ENCODE data around the gene MSRB3. TPM values are rescaled to one million over a fixed set of nuclear protein-coding genes. Genes with fewer than 3 reads are reported as not detected.

MSRB3 gene
- total and polyA plus RNA-seq, 2 donors (not counting 3 experiments of a cell fraction or from before 2014, with no cell fraction given), result 20.0 to 59.3 TPM

DNA sequence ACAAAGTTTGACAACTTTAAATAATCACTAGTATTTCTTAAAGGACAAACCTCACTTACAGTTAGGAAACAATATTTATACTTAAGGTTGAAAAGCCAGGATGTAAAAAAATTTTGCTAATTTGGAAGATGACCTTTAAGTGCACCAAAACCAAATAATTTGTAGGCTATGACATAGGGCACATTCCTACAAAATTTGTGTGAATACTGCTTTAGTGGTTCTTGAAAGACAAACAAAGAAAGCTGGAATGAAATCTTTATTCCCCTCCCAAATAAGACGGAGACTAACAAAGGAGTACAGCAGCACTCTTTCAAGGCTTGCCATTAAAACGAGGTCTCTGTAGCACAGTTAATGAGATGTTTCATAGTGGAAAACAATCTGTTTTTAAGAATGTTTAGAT is 45.6 kb downstream of the MSRB3 start:
- CTCF ChIA-PET, result interaction anchor here (1.0 to 2.1 kb wide), 3 partner anchors 12 to 233 kb away, joined by 3 to 7 read pairs (median 3); no protein-coding TSS in a partner anchor
- Histone ChIP-seq H3K27me3 (ENCODE audit: control insufficient read depth in 2 of 2, insufficient read depth in 2 of 2, low read length in 2 of 2) (no peaks in the 10 kb centered on the region), H3K4me1 (ENCODE audit: control insufficient read depth, extremely low read depth, insufficient read depth, low read length) (no peaks in the 10 kb centered on the region), H3K27ac (ENCODE audit: insufficient read depth, low read depth, low read length) (no peak overlapping the region), H3K4me3 (replicated peaks in 1 of 3; ENCODE audit: insufficient read depth in 1 of 3, low read depth in 1 of 3, low read length in 3 of 3) (no peak overlapping the region), H3K9me3 (replicated peaks; ENCODE audit: control insufficient read depth, insufficient read depth, low read length) (no peaks in the 10 kb centered on the region), H3K9me1 (replicated peaks; ENCODE audit: control insufficient read depth, extremely low read depth, insufficient read depth, low read length) (no peaks in the 10 kb centered on the region), H3K9ac (replicated peaks; ENCODE audit: extremely low read depth, insufficient read depth, low read length) (no peak overlapping the region), H3K36me3 (ENCODE audit: control insufficient read depth in 2 of 2, extremely low read depth in 1 of 2, insufficient read depth in 2 of 2, low read length in 2 of 2) (no peaks in the 10 kb centered on the region), H4K20me1 (replicated peaks; ENCODE audit: control insufficient read depth, extremely low read depth, insufficient read depth, low read length) (no peaks in the 10 kb centered on the region), H3K4me2 (ENCODE audit: insufficient read depth, low read length) (no peak overlapping the region), H3K79me2 (ENCODE audit: control insufficient read depth, insufficient read depth, low read length) (no peaks in the 10 kb centered on the region), H2AFZ (ENCODE audit: low read depth, low read length) (no peak overlapping the region)
- POLR2A ChIA-PET, result no interaction called here
- no TSS peak for BruUV-seq (replicated peaks)
- intact Hi-C loops (cut with micrococcal nuclease) (no loop called here), dilution Hi-C loops (cut with MboI; ENCODE audit: extremely low pct_ligation_motif_present, low sequenced_read_pairs) (no loop called here)
- FAIRE-seq, result no peak
- TF ChIP-seq, protein P1, sequence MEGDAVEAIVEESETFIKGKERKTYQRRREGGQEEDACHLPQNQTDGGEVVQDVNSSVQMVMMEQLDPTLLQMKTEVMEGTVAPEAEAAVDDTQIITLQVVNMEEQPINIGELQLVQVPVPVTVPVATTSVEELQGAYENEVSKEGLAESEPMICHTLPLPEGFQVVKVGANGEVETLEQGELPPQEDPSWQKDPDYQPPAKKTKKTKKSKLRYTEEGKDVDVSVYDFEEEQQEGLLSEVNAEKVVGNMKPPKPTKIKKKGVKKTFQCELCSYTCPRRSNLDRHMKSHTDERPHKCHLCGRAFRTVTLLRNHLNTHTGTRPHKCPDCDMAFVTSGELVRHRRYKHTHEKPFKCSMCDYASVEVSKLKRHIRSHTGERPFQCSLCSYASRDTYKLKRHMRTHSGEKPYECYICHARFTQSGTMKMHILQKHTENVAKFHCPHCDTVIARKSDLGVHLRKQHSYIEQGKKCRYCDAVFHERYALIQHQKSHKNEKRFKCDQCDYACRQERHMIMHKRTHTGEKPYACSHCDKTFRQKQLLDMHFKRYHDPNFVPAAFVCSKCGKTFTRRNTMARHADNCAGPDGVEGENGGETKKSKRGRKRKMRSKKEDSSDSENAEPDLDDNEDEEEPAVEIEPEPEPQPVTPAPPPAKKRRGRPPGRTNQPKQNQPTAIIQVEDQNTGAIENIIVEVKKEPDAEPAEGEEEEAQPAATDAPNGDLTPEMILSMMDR (IDR thresholded peaks at IDR 0.05; ENCODE audit: extremely low read depth in 1 of 2, insufficient read depth in 1 of 2, low read depth in 1 of 2, low read length in 2 of 2), result no peak
- no peak for TF ChIP-seq MYC (IDR thresholded peaks at IDR 0.05; ENCODE audit: low read depth, low read length)
- no peak for DNase-seq (ENCODE audit: low read depth, low spot score)

DNA sequence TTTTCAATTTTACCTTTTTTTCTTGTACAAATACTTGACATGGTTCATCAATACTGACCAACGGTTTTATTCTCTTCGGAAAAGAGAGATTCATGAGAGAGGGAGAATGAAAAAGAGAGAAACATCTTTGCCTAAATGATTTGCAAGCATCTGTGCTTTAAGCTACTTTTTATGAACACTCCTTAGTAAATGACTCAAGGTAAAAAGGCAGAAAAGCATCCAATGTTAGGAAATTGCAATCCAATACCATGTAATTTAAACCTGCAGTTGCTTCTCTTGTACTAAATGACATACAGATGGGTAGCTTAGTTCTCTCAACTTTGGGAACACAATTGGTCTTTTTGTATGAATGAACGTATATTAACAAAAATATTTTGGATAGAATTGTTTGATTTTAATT is 46.1 kb downstream of the MSRB3 start:
- Histone ChIP-seq H3K36me3 (ENCODE audit: control insufficient read depth in 2 of 2, extremely low read depth in 1 of 2, insufficient read depth in 2 of 2, low read length in 2 of 2) (no peaks in the 10 kb centered on the region), H3K4me2 (ENCODE audit: insufficient read depth, low read length) (no peak overlapping the region), H3K79me2 (ENCODE audit: control insufficient read depth, insufficient read depth, low read length) (no peaks in the 10 kb centered on the region), H3K9ac (replicated peaks; ENCODE audit: extremely low read depth, insufficient read depth, low read length) (no peak overlapping the region), H3K4me1 (ENCODE audit: control insufficient read depth, extremely low read depth, insufficient read depth, low read length) (no peaks in the 10 kb centered on the region), H3K4me3 (replicated peaks in 1 of 3; ENCODE audit: insufficient read depth in 1 of 3, low read depth in 1 of 3, low read length in 3 of 3) (no peak overlapping the region), H3K9me1 (replicated peaks; ENCODE audit: control insufficient read depth, extremely low read depth, insufficient read depth, low read length) (no peaks in the 10 kb centered on the region), H4K20me1 (replicated peaks; ENCODE audit: control insufficient read depth, extremely low read depth, insufficient read depth, low read length) (no peaks in the 10 kb centered on the region), H3K27me3 (ENCODE audit: control insufficient read depth in 2 of 2, insufficient read depth in 2 of 2, low read length in 2 of 2) (no peaks in the 10 kb centered on the region), H2AFZ (ENCODE audit: low read depth, low read length) (no peak overlapping the region), H3K9me3 (replicated peaks; ENCODE audit: control insufficient read depth, insufficient read depth, low read length) (no peaks in the 10 kb centered on the region), H3K27ac (ENCODE audit: insufficient read depth, low read depth, low read length) (no peak overlapping the region)
- FAIRE-seq, result no peak
- ChIA-PET CTCF (interaction anchor here (1.0 to 2.1 kb wide), 3 partner anchors 12 to 232 kb away, joined by 3 to 7 read pairs (median 3); no protein-coding TSS in a partner anchor), POLR2A (no interaction called here)
- intact Hi-C loops (cut with micrococcal nuclease), result no loop called here
- DNase-seq (ENCODE audit: low read depth, low spot score), result no peak
- dilution Hi-C loops (cut with MboI; ENCODE audit: extremely low pct_ligation_motif_present, low sequenced_read_pairs), result no loop called here
- no peak for TF ChIP-seq JUN (IDR thresholded peaks at IDR 0.05; ENCODE audit: borderline replicate concordance, insufficient read depth, insufficient read length, low read depth)
- TF ChIP-seq GATA2 (IDR thresholded peaks at IDR 0.05; ENCODE audit: insufficient read depth, insufficient read length, low read depth, low read length), result no peak
- TF ChIP-seq, protein P2, sequence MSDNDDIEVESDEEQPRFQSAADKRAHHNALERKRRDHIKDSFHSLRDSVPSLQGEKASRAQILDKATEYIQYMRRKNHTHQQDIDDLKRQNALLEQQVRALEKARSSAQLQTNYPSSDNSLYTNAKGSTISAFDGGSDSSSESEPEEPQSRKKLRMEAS (IDR thresholded peaks at IDR 0.05; ENCODE audit: insufficient read depth, insufficient read length), result no peak
- no TSS peak for BruUV-seq (replicated peaks)
